B cell (primary cell): ENCODE data around the gene SLC22A13. TPM values are rescaled to one million over a fixed set of nuclear protein-coding genes. Genes with fewer than 3 reads are reported as not detected.
A peak's percentile ranks its signal among the peaks of the same experiment; 100 is the strongest.

Experiments
- ATAC-seq: fragments of 200-7000 bp; cut with Tn5 transposase; one replicate; pipeline ENCODE4 v1.10.0; 2021; ENCODE audit warnings: low read depth, mild to moderate bottlenecking, moderate number of reproducible peaks, moderate library complexity
- CTCF ChIA-PET: fragments of 350-600 bp; sonication (Branson Sonifier 250); formaldehyde crosslinking; loops from one replicate; lab custom pipeline; 2021; ENCODE audit warnings: antibody characterized with exemption, inconsistent platforms; lab: Charles Lee
- POLR2A ChIA-PET: fragments of 350-600 bp; sonication (Branson Sonifier 250); formaldehyde crosslinking; loops from one replicate; lab custom pipeline; 2021; ENCODE audit warnings: antibody characterized with exemption; lab: Charles Lee
- DNase-seq: peaks from one replicate; pipeline ENCODE4 v3.0.0; 2013
- H2AFZ ChIP-seq: 2 replicates; pipeline ENCODE4 v1.6.1; 2012; ENCODE audit warnings: mild to moderate bottlenecking, low read depth, low read length; ENCODE audit not compliant: insufficient read depth, poor library complexity, severe bottlenecking
- H3K27ac ChIP-seq, 2 donors: 1 replicate in 1 of 2; 2 replicates in 1 of 2; pipeline ENCODE4 v1.5.1; 2012 to 2013; ENCODE audit warnings: low read length in 2 of 2, mild to moderate bottlenecking in 2 of 2, moderate library complexity in 1 of 2
- H3K27me3 ChIP-seq, 4 experiments: fragments of 200-600 bp in 1 of 4; sonication (generic) in 1 of 4; replicated peaks in 1 of 4; 1 replicate in 2 of 4; 2 replicates in 2 of 4; pipeline versions ENCODE4 v1.6.1 to v1.7.0; 2013 to 2016; ENCODE audit warnings: low read length in 3 of 4, mild to moderate bottlenecking in 2 of 4, mixed read lengths in 1 of 4, moderate library complexity in 1 of 4; ENCODE audit not compliant: insufficient read depth in 4 of 4, control insufficient read depth in 3 of 4; ENCODE audit errors: control extremely low read depth in 1 of 4
- H3K36me3 ChIP-seq, 2 experiments: replicated peaks in 1 of 2; 1 replicate in 1 of 2; 2 replicates in 1 of 2; pipeline versions ENCODE4 v1.6.1 to v1.7.1; 2013; ENCODE audit warnings: low read length in 1 of 2; ENCODE audit not compliant: insufficient read depth in 2 of 2, control insufficient read depth in 1 of 2; ENCODE audit errors: control extremely low read depth in 1 of 2, extremely low read depth in 1 of 2
- H3K4me1 ChIP-seq, 2 donors: fragments of 200-600 bp in 1 of 2; sonication (generic) in 1 of 2; 1 replicate in 1 of 2; 2 replicates in 1 of 2; pipeline versions ENCODE4 v1.5.1 to v1.6.1; 2013 to 2017; ENCODE audit warnings: low read length in 2 of 2; ENCODE audit not compliant: control insufficient read depth in 2 of 2, insufficient read depth in 2 of 2
- H3K4me2 ChIP-seq: replicated peaks from 2 replicates; pipeline ENCODE3; 2012; ENCODE audit warnings: mild to moderate bottlenecking, low read depth, low read length; ENCODE audit not compliant: poor library complexity, severe bottlenecking
- H3K4me3 ChIP-seq, 5 experiments: fragments of 200-600 bp in 1 of 5; sonication (generic) in 1 of 5; 1 replicate in 3 of 5; 2 replicates in 2 of 5; pipeline versions ENCODE4 v1.5.1 to v1.7.0; 2011 to 2016; ENCODE audit warnings: low read length in 4 of 5, mild to moderate bottlenecking in 4 of 5, low read depth in 2 of 5, control low read depth in 1 of 5, moderate library complexity in 1 of 5; ENCODE audit not compliant: insufficient read depth in 1 of 5; ENCODE audit errors: control extremely low read depth in 1 of 5, extremely low read depth in 1 of 5
- H3K79me2 ChIP-seq: fragments of 200-600 bp; sonication (generic); one replicate; pipeline ENCODE4 v1.6.0; 2016; ENCODE audit warnings: low read length; ENCODE audit not compliant: control insufficient read depth, insufficient read depth
- H3K9ac ChIP-seq: fragments of 200-600 bp; sonication (generic); 2 replicates; pipeline ENCODE4 v1.6.1; 2017; ENCODE audit warnings: mild to moderate bottlenecking, low read length, moderate library complexity
- H3K9me3 ChIP-seq, 3 donors: one replicate each; pipeline versions ENCODE4 v1.6.1 to v1.7.1; 2013; ENCODE audit warnings: low read length in 2 of 3; ENCODE audit not compliant: control insufficient read depth in 2 of 3, insufficient read depth in 1 of 3; ENCODE audit errors: control extremely low read depth in 1 of 3
- H4K20me1 ChIP-seq: 2 replicates; pipeline ENCODE4 v1.6.0; 2012; ENCODE audit warnings: mild to moderate bottlenecking, low read length; ENCODE audit not compliant: insufficient read depth, control insufficient read depth, poor library complexity, severe bottlenecking
- H3K27ac Mint-ChIP-seq: one replicate; pipeline ENCODE4 v1.8.0; 2021; ENCODE audit warnings: mixed read lengths
- H3K27me3 Mint-ChIP-seq: one replicate; pipeline ENCODE4 v1.8.0; 2021; ENCODE audit warnings: mixed read lengths
- H3K4me1 Mint-ChIP-seq: one replicate; pipeline ENCODE4 v1.8.0; 2021; ENCODE audit warnings: mixed read lengths
- H3K4me3 Mint-ChIP-seq: one replicate; pipeline ENCODE4 v1.8.0; 2021; ENCODE audit warnings: mixed read lengths
- H3K9me3 Mint-ChIP-seq: one replicate; pipeline ENCODE4 v1.8.0; 2022; ENCODE audit warnings: mixed read lengths; ENCODE audit not compliant: insufficient read depth
- EZH2 ChIP-seq: IDR thresholded peaks from 2 replicates; pipeline ENCODE4 v1.6.1; 2012; ENCODE audit warnings: borderline replicate concordance, low read depth, mild to moderate bottlenecking, moderate library complexity, low read length; ENCODE audit not compliant: insufficient read depth, poor library complexity, severe bottlenecking
- WGBS: methylation state at CpG from one replicate; pipeline ENCODE4 v1.1.5; 2013; ENCODE audit warnings: missing lambda C conversion rate; ENCODE audit not compliant: insufficient coverage; 5-methylcytosine and 5-hydroxymethylcytosine counted together
- intact Hi-C: fragments of 100-400 bp; cut with micrococcal nuclease; formaldehyde crosslinking; loops from one replicate; pipeline ENCODE4 v1.10.0; 2022
- polyA plus RNA-seq: library from polyadenylated mRNA; depleted of rRNA; stranded (reverse); fragments of >200 nt; gene quantifications from 2 replicates; pipeline ENCODE4 v1.2.3, GENCODE V29; 2012
- total RNA-seq, 2 donors: library from RNA; stranded (reverse); fragments of 120-200 nt in 1 of 2; gene quantifications; 1 replicate in 1 of 2; 2 replicates in 1 of 2; pipeline versions ENCODE4 v1.2.3 to v1.2.4, GENCODE V29; 2013 to 2022
- TF ChIP-seq, protein P1 (sequence below): fragments of 200-600 bp; IDR thresholded peaks from one replicate; pipeline ENCODE4 v1.8.0; 2022; ENCODE audit warnings: antibody characterized with exemption, mild to moderate bottlenecking

Gene SLC22A13
- total and polyA plus RNA-seq, 2 donors (not counting 1 experiment from before 2014, with no cell fraction given) = 0.31 to 0.91 TPM

- Mint-ChIP-seq H3K27me3 (no peaks in the 10 kb centered on the region), H3K4me1 (peaks cover 20% of the 10 kb centered on the region), H3K4me3 (peak overlapping the region; percentile 71), H3K9me3 (no peaks in the 10 kb centered on the region), H3K27ac (peak overlapping the region; percentile 48)
- H3K9ac ChIP-seq = peak overlapping the region; percentile 42
- no peaks in the 10 kb centered on the region for H3K9me3 ChIP-seq
- 10% methylated on average over 2 of the region's 2 CpGs for WGBS
- DNase-seq (no peak), ATAC-seq (no peak)
- ChIA-PET CTCF (interaction anchor here (0.9 to 1.0 kb wide), 2 partner anchors 103 to 293 kb away, joined by 3 read pairs; no protein-coding TSS in a partner anchor), POLR2A (no interaction called here)
- no peak overlapping the region for H3K4me3 ChIP-seq
- H3K27me3 ChIP-seq = no peaks in the 10 kb centered on the region
- intact Hi-C loops = no loop called here
- no peaks in the 10 kb centered on the region for H3K36me3 ChIP-seq
- peak overlapping the region in 1 of 2 donors; percentile 54 for H3K27ac ChIP-seq
- H4K20me1 ChIP-seq = no peaks in the 10 kb centered on the region
- peak overlapping the region; percentile 66 for H2AFZ ChIP-seq
- no peak for TF ChIP-seq EZH2
- H3K4me2 ChIP-seq = peak overlapping the region; percentile 55
- peaks cover 20 to 21% of the 10 kb centered on the region in 2 donors for H3K4me1 ChIP-seq
- no peaks in the 10 kb centered on the region for H3K79me2 ChIP-seq
Measured at GRCh38 chr3:38267662-38268061, 2.0 kb downstream of the SLC22A13 start.

GRCh38 chr3:38268087-38268486, 2.5 kb downstream of the SLC22A13 start:
- peak overlapping the region; percentile 66 for H2AFZ ChIP-seq
- intact Hi-C loops = no loop called here
- no peaks in the 10 kb centered on the region for H3K9me3 ChIP-seq
- ATAC-seq (peak; percentile 33), DNase-seq (peak; percentile 23)
- no peaks in the 10 kb centered on the region for H3K27me3 ChIP-seq
- no peaks in the 10 kb centered on the region for H3K27me3 Mint-ChIP-seq
- peaks cover 24% of the 10 kb centered on the region for H3K4me1 Mint-ChIP-seq
- H3K79me2 ChIP-seq = no peaks in the 10 kb centered on the region
- no peaks in the 10 kb centered on the region for H4K20me1 ChIP-seq
- H3K4me1 ChIP-seq = peaks cover 20 to 25% of the 10 kb centered on the region in 2 donors
- peak overlapping the region; percentile 71 for H3K4me3 Mint-ChIP-seq
- TF ChIP-seq, protein P1, sequence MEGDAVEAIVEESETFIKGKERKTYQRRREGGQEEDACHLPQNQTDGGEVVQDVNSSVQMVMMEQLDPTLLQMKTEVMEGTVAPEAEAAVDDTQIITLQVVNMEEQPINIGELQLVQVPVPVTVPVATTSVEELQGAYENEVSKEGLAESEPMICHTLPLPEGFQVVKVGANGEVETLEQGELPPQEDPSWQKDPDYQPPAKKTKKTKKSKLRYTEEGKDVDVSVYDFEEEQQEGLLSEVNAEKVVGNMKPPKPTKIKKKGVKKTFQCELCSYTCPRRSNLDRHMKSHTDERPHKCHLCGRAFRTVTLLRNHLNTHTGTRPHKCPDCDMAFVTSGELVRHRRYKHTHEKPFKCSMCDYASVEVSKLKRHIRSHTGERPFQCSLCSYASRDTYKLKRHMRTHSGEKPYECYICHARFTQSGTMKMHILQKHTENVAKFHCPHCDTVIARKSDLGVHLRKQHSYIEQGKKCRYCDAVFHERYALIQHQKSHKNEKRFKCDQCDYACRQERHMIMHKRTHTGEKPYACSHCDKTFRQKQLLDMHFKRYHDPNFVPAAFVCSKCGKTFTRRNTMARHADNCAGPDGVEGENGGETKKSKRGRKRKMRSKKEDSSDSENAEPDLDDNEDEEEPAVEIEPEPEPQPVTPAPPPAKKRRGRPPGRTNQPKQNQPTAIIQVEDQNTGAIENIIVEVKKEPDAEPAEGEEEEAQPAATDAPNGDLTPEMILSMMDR = no peak
- TF ChIP-seq EZH2 = no peak
- POLR2A ChIA-PET = interaction anchor here (0.6 kb wide), 1 partner anchor 140 kb away, joined by 6 read pairs; no protein-coding TSS in a partner anchor
- H3K4me2 ChIP-seq = peak overlapping the region; percentile 55
- no peaks in the 10 kb centered on the region for H3K36me3 ChIP-seq
- peak overlapping the region; percentile 42 for H3K9ac ChIP-seq
- WGBS = no CpG with 5 or more reads among the region's 5 CpGs
- CTCF ChIA-PET = interaction anchor here (1.0 kb wide), 1 partner anchor 293 kb away, joined by 3 read pairs; no protein-coding TSS in a partner anchor
- H3K4me3 ChIP-seq = peak overlapping the region in 2 of 5 experiments; percentile 18 to 27
- no peaks in the 10 kb centered on the region for H3K9me3 Mint-ChIP-seq
- H3K27ac ChIP-seq = peak overlapping the region in 1 of 2 donors; percentile 54
- peak overlapping the region; percentile 48 for H3K27ac Mint-ChIP-seq
